GM19438 (cell line): Measurements from ENCODE around the gene LUC7L3.
A peak's percentile ranks its signal among the peaks of the same experiment; 100 is the strongest.
"Not testable (repeated sequence)": the region's sequence is repeated elsewhere in the genome, so short reads cannot be mapped to it uniquely, and the experiment has no call there.

Source experiments
- ATAC-seq: cut with Tn5 transposase; IDR thresholded peaks from one replicate; pipeline ENCODE4 v1.9.1; 2021; ENCODE audit warnings: low read depth; ENCODE audit not compliant: unreplicated experiment

LUC7L3 gene

GRCh38 chr17:50719144-50719923 is at the start of gene LUC7L3:
LUC7L3 (plus strand) TSS chr17:50719603; CDS start chr17:50719733, 130 bp downstream.
- ATAC-seq: peak; percentile 80

- ATAC-seq: no peak
These were observed 47.3 kb upstream of the LUC7L3 start for GRCh38 chr17:50672071-50672470.

- ATAC-seq: no peak
These were observed 46.4 kb upstream of the LUC7L3 start for GRCh38 chr17:50672831-50673551.

- no peak for ATAC-seq
These were observed 44.2 kb upstream of the LUC7L3 start for GRCh38 chr17:50675190-50675589.

GRCh38 chr17:50675627-50676026 is 43.8 kb upstream of the LUC7L3 start:
- ATAC-seq: no peak

- no peak for ATAC-seq
These were observed 43.1 kb upstream of the LUC7L3 start for GRCh38 chr17:50676065-50676975.

- no peak for ATAC-seq
These were observed 41.5 kb upstream of the LUC7L3 start for GRCh38 chr17:50677851-50678375.

GRCh38 chr17:50679008-50679544 is 40.3 kb upstream of the LUC7L3 start:
- no peak for ATAC-seq

- no peak for ATAC-seq
These were observed 39.3 kb upstream of the LUC7L3 start for GRCh38 chr17:50680126-50680525.

GRCh38 chr17:50680543-50681262 is 38.7 kb upstream of the LUC7L3 start:
- ATAC-seq: not testable (repeated sequence)

GRCh38 chr17:50681263-50682200 is 37.9 kb upstream of the LUC7L3 start:
- ATAC-seq: no peak

- no peak for ATAC-seq
These were observed 37.0 kb upstream of the LUC7L3 start for GRCh38 chr17:50682441-50682840.

GRCh38 chr17:50682938-50683337 is 36.5 kb upstream of the LUC7L3 start:
- ATAC-seq: no peak

GRCh38 chr17:50683434-50684287 is 35.7 kb upstream of the LUC7L3 start:
- no peak for ATAC-seq

GRCh38 chr17:50684288-50684611 is 35.2 kb upstream of the LUC7L3 start:
- no peak for ATAC-seq

GRCh38 chr17:50684612-50685333 is 34.6 kb upstream of the LUC7L3 start:
- ATAC-seq: no peak

- ATAC-seq: no peak
These were observed 34.1 kb upstream of the LUC7L3 start for GRCh38 chr17:50685334-50685665.
